Stimulated activated naive CD8-positive, alpha-beta T cell treated with anti-CD3 and anti-CD28 coated beads, Interleukin-15, amount 100 ng/mL, for 72 hours (primary cell): ENCODE results near the gene ALPL.
A peak's percentile ranks its signal among the peaks of the same experiment; 100 is the strongest.

ENCODE experiments used
- ATAC-seq: fragments of 150-1000 bp; cut with Tn5 transposase; 2 replicates; pipeline ENCODE4 v1.10.0; 2021; ENCODE audit warnings: mild to moderate bottlenecking, moderate library complexity
- DNase-seq, 2 donors: peaks; one replicate each; pipeline ENCODE4 v3.0.0; 2021 to 2022
- H3K27ac Mint-ChIP-seq, 2 donors: one replicate each; pipeline ENCODE4 v1.8.0; 2022; ENCODE audit warnings: mild to moderate bottlenecking in 2 of 2, mixed read lengths in 2 of 2, moderate library complexity in 2 of 2
- H3K27me3 Mint-ChIP-seq: one replicate; pipeline ENCODE4 v1.8.0; 2022; ENCODE audit warnings: mixed read lengths
- H3K4me1 Mint-ChIP-seq: one replicate; pipeline ENCODE4 v1.8.0; 2022; ENCODE audit warnings: mild to moderate bottlenecking, mixed read lengths
- H3K4me3 Mint-ChIP-seq, 2 donors: one replicate each; pipeline ENCODE4 v1.8.0; 2022; ENCODE audit warnings: mild to moderate bottlenecking in 2 of 2, mixed read lengths in 2 of 2, moderate library complexity in 1 of 2
- H3K9me3 Mint-ChIP-seq, 2 donors: one replicate each; pipeline ENCODE4 v1.8.0; 2022; ENCODE audit warnings: mixed read lengths in 2 of 2

ALPL gene

DNA sequence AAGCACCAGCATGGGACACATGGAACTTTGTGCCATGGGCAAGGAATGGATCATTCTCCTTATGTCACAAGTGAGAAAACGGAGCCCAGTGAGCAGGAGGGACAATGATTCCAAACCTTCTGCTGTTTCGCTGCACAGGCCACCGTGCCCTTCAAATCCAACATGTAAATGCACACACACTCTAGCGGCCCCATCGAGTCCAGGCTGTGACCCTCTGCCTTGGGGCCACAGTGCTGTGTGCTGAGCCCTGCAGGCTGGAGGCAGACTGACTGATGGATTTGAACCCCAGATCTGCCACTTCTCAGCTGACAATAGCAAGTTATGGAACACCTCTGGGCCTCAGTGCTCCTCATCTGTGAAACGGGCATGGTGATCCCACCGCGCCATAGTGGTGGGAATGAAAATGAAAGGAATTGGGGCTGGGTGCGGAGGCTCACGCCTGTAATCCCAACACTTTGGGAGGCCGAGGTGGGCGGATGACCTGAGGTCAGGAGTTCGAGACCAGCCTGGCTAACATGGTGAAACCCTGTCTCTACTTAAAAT is 63.6 kb downstream of the ALPL start:
- Mint-ChIP-seq H3K4me1 (peaks cover 7% of the 10 kb centered on the region), H3K9me3 (no peaks in the 10 kb centered on the region), H3K27ac (no peak overlapping the region), H3K4me3 (no peak overlapping the region), H3K27me3 (peaks cover 51% of the 10 kb centered on the region)
- DNase-seq (no peak), ATAC-seq (no peak)

- H3K27me3 Mint-ChIP-seq: peaks cover 49% of the 10 kb centered on the region
- DNase-seq: no peak
Observed at GRCh38 chr1:21573475-21573874, 64.3 kb downstream of the ALPL start.

DNA sequence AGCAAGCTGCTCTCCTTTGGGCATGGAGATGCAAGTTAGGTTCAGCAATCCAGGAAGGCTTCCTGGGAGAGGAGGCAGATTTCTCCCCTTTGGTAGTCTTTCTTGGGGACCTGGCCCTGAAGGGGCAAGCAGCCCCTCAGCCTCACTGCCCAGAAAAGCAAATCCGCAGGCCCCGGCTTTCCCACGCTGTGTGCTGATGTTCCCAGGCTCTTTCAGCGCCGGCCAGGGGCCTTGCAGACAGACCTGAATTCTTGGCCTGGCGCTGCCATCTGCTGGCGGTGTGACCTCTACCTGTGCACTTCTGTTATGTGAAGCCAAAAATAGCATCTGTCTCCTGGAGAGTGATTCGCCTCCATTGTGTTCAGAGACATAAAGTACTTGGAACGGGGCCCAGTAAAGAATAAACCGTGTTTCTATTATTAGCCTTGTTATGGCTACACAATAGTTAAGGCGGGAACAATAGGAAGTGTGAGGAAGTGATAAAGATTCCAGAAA is 64.8 kb downstream of the ALPL start:
- Mint-ChIP-seq H3K4me1 (peaks cover 7% of the 10 kb centered on the region), H3K9me3 (no peaks in the 10 kb centered on the region), H3K27me3 (peaks cover 47% of the 10 kb centered on the region), H3K27ac (no peak overlapping the region), H3K4me3 (no peak overlapping the region)
- peak; percentile 56 for ATAC-seq
- DNase-seq: peak; percentile 16 to 35

More at GRCh38 chr1:21573475-21573874, 64.3 kb downstream of the ALPL start:
- ATAC-seq: no peak
- Mint-ChIP-seq H3K9me3 (no peaks in the 10 kb centered on the region), H3K4me3 (no peak overlapping the region), H3K27ac (no peak overlapping the region), H3K4me1 (peaks cover 7% of the 10 kb centered on the region)

DNA sequence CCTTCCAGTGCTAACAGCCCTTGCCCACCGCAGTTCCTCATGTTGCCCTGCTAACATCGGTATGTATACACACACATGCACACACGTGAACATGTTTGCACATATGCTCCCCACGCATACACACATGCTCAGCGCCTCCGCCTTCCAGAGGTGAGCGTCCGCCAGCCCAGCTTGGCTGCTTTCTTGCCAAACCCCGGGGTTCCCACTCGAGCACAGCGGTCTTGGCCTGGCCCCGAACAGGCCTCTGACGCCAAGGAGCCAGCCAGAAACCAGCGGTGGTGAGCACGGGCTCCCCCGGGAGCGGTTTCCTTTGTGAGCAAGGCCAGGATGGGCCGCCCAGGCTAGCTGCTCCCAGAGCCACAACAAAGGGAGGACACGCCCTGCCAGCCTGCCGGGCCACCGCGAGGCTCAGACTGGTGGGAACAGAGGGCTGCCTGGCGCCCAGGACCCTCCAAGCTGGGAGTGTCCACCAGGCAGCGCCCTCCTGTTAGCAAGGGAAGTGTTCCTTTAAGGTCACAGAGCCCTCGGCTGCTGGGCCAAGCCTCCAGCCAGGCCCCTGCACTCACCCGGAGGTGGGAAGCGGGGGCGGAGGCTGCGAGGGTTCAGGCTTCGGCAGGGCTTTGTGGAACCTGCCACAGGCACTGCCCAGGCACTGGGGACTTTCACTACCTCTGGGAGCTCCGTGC is 65.4 kb downstream of the ALPL start:
- no peak overlapping the region for H3K27ac Mint-ChIP-seq
- peaks cover 47% of the 10 kb centered on the region for H3K27me3 Mint-ChIP-seq
- ATAC-seq (no peak), DNase-seq (no peak)
- no peaks in the 10 kb centered on the region for H3K9me3 Mint-ChIP-seq
- no peak overlapping the region for H3K4me3 Mint-ChIP-seq
- H3K4me1 Mint-ChIP-seq: peaks cover 7% of the 10 kb centered on the region

- no peak for ATAC-seq
- peaks cover 7% of the 10 kb centered on the region for H3K4me1 Mint-ChIP-seq
- DNase-seq: no peak
- no peak overlapping the region for H3K4me3 Mint-ChIP-seq
- H3K27me3 Mint-ChIP-seq: peaks cover 47% of the 10 kb centered on the region
- H3K9me3 Mint-ChIP-seq: no peaks in the 10 kb centered on the region
- no peak overlapping the region for H3K27ac Mint-ChIP-seq
Observed at GRCh38 chr1:21575351-21575942, 66.2 kb downstream of the ALPL start.

DNA sequence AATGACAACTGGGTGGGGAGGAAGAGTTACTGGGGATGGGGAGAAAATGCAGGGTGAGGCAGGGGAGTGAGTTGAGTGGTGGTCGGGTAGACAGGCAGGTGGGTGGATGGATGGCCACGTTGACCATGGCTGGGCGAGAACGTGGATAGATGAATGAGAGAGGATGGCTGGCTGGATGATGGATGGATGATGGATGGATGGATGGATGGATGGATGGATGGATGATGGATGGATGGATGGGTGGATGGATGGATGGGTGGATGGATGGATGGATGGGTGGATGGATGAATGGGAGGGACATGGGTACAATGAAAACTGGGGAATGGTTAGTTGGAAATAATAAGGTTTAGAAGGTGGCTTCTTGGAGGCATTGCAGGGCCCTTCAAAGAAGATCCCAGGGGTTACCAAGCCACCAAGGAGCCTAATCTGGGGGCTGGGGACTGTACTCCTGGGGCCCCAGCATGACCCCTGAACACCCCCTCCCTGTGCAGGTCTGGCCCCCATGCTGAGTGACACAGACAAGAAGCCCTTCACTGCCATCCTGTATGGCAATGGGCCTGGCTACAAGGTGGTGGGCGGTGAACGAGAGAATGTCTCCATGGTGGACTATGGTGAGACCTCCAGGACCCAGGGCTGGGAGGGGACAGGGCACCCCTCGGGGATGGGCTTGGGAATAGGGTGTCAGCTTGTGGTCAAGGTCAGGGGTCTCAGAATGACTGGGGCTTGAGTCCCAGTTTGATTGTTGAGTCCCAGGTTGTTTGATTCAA is 67.0 kb downstream of the ALPL start:
- Mint-ChIP-seq H3K27ac (no peak overlapping the region), H3K4me1 (peaks cover 7% of the 10 kb centered on the region), H3K9me3 (no peaks in the 10 kb centered on the region), H3K27me3 (peaks cover 47% of the 10 kb centered on the region), H3K4me3 (no peak overlapping the region)
- DNase-seq (no peak), ATAC-seq (no peak)

DNA sequence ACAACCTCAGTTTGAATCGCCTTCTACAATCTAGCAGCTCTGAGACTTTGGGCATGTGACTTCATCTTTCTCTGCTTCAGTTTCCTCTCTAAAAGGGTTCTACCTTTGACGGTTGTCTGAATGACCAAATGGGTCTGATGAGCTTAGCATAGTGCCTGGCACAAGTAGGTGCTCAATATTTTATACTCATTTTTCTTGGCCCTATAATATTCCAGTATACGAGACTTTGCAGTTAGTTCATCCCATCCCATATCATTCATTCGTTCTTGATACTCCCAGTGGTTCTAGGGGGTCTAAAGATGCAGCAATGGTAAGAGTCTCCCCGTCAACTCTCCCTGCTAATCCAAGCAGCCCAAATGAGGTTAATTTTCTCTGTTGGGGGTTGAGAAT is 67.6 kb downstream of the ALPL start:
- ATAC-seq: no peak
- Mint-ChIP-seq H3K27me3 (peaks cover 47% of the 10 kb centered on the region), H3K9me3 (no peaks in the 10 kb centered on the region), H3K4me1 (peaks cover 7% of the 10 kb centered on the region), H3K4me3 (no peak overlapping the region), H3K27ac (no peak overlapping the region)
- no peak for DNase-seq

- no peak overlapping the region for H3K4me3 Mint-ChIP-seq
- ATAC-seq (no peak), DNase-seq (no peak)
- H3K27ac Mint-ChIP-seq: peak overlapping the region in 1 of 2 donors; percentile 90
- no peaks in the 10 kb centered on the region for H3K9me3 Mint-ChIP-seq
- H3K27me3 Mint-ChIP-seq: peaks cover 48% of the 10 kb centered on the region
- H3K4me1 Mint-ChIP-seq: peaks cover 7% of the 10 kb centered on the region
Observed at GRCh38 chr1:21577324-21577723, 68.1 kb downstream of the ALPL start.

DNA sequence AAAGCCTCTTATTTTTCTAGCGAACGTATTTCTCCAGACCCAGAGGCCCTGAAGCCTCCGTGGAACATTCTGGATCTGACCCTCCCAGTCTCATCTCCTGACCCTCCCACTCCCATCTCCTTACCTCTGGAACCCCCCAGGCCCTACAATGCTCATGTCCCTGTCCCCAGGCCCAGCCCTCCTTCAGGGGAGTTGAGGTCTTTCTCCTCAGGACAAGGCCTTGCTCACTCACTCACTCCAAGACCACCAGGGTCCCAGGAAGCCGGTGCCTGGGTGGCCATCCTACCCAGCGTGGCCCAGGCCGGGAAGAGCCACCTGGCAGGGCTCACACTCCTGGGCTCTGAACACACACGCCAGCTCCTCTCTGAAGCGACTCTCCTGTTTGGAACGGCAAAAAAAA is 68.7 kb downstream of the ALPL start:
- ATAC-seq: no peak
- Mint-ChIP-seq H3K27me3 (peaks cover 47% of the 10 kb centered on the region), H3K4me1 (peaks cover 7% of the 10 kb centered on the region), H3K27ac (no peak overlapping the region), H3K4me3 (no peak overlapping the region), H3K9me3 (no peaks in the 10 kb centered on the region)
- no peak for DNase-seq

DNA sequence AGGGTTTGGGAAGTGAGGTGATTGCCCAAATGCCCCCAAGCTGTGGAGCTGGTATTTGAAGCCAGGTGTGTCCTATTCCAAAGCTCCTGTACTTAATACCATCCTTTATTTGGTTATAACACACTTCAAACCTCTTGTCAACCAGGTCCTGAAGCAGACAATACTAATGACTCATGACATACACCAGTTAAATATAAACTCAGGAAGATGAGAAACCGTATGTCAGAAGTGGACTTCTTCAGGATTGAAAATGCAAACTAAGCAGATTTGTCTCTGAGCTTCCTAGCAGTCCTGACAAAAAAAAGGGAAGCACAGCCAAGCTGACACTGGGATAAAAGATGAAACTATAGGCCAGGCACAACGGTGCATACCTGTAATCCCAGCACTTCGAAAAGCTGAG is 70.6 kb downstream of the ALPL start:
- H3K4me3 Mint-ChIP-seq: no peak overlapping the region
- no peaks in the 10 kb centered on the region for H3K4me1 Mint-ChIP-seq
- ATAC-seq: no peak
- peaks cover 31% of the 10 kb centered on the region for H3K27me3 Mint-ChIP-seq
- no peaks in the 10 kb centered on the region for H3K9me3 Mint-ChIP-seq
- no peak for DNase-seq
- H3K27ac Mint-ChIP-seq: no peak overlapping the region

- no peaks in the 10 kb centered on the region for H3K4me1 Mint-ChIP-seq
- H3K9me3 Mint-ChIP-seq: no peaks in the 10 kb centered on the region
- ATAC-seq (no peak), DNase-seq (no peak)
- H3K27ac Mint-ChIP-seq: no peak overlapping the region
- H3K27me3 Mint-ChIP-seq: peaks cover 27% of the 10 kb centered on the region
- no peak overlapping the region for H3K4me3 Mint-ChIP-seq
Observed at GRCh38 chr1:21584096-21584495, 74.9 kb downstream of the ALPL start.

DNA sequence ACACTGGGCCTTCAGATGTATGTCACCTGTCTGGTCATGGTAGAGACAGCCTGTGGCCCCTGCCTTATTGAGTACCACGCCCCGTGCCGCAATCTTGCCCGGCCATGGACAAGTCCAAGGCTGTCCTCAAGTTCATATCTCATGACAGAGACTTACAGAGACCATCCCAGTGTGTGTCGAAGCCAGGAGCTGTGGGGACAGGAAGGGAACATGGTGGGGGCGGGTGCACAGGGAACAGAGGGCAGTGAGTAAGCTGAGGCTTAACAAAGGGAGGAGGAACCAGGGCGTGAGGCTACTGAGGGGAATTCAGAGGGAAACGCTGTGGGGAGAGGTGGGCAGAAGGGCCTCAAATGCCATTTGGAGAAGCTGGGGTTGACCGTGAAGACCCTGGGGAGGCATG is 75.8 kb downstream of the ALPL start:
- ATAC-seq: no peak
- Mint-ChIP-seq H3K27me3 (peaks cover 30% of the 10 kb centered on the region), H3K27ac (peak overlapping the region in 1 of 2 donors; percentile 83), H3K9me3 (no peaks in the 10 kb centered on the region), H3K4me3 (no peak overlapping the region), H3K4me1 (no peaks in the 10 kb centered on the region)
- DNase-seq: no peak

- ATAC-seq (no peak), DNase-seq (no peak)
- H3K4me3 Mint-ChIP-seq: no peak overlapping the region
- H3K9me3 Mint-ChIP-seq: no peaks in the 10 kb centered on the region
- H3K27ac Mint-ChIP-seq: no peak overlapping the region
- H3K4me1 Mint-ChIP-seq: peaks cover 8% of the 10 kb centered on the region
- peaks cover 37% of the 10 kb centered on the region for H3K27me3 Mint-ChIP-seq
Observed at GRCh38 chr1:21586222-21586621, 77.0 kb downstream of the ALPL start.

- ATAC-seq: no peak
- no peak for DNase-seq
- Mint-ChIP-seq H3K27me3 (peaks cover 44% of the 10 kb centered on the region), H3K27ac (no peak overlapping the region), H3K9me3 (no peaks in the 10 kb centered on the region), H3K4me1 (peaks cover 8% of the 10 kb centered on the region), H3K4me3 (no peak overlapping the region)
Observed at GRCh38 chr1:21586846-21587601, 77.8 kb downstream of the ALPL start.

- Mint-ChIP-seq H3K27ac (peak overlapping the region in 1 of 2 donors; percentile 27), H3K4me1 (peaks cover 8% of the 10 kb centered on the region), H3K4me3 (no peak overlapping the region), H3K27me3 (peaks cover 45% of the 10 kb centered on the region), H3K9me3 (no peaks in the 10 kb centered on the region)
- ATAC-seq (no peak), DNase-seq (no peak)
Observed at GRCh38 chr1:21587602-21587953, 78.4 kb downstream of the ALPL start.
